Measurements from ENCODE around the gene PPT1.
A peak's percentile ranks its signal among the peaks of the same experiment; 100 is the strongest.

PPT1 gene

DNA sequence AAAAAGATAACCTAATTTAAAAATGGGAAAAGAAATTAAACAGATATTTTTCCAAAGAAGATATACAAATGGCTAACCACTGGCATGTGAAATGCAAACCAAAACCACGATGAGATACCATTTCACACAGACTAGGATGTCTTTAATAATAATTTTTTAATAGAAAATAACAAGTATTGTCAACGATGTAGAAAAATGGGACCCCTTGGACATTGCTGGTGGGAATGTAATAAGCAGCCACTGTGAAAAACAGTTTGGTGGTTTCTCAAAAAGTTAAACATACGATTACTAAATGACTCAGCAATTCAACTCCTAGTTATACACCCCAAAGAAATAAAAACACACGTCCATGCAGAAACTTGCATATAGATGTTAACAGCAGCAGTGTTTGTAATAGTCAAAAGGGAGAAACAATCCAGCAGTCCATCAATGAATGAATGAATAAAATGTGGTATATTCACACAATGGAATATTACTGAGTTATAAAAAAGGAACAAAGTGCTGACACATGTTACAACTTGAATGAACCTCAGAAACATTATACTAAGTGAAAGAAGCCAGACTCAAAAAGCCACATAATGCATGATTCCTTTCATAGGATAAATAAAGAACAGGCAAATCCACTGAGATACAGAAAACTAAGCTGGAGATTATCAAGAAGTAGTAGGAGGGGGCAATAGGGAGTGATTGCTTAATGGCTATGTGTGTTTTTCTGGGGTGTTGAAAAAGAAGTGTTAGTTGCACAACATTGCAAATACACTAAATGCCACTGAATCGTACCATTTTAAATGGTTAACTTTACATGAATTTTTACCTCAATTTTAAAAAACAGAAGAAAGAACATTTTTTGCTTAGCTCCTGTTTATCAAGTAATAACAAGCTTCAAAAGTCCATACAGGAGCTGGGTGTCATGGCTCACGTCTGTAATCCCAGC, 4.1 kb downstream of the PPT1 start:
- no peak for DNase-seq (ENCODE audit: low read depth)

DNA sequence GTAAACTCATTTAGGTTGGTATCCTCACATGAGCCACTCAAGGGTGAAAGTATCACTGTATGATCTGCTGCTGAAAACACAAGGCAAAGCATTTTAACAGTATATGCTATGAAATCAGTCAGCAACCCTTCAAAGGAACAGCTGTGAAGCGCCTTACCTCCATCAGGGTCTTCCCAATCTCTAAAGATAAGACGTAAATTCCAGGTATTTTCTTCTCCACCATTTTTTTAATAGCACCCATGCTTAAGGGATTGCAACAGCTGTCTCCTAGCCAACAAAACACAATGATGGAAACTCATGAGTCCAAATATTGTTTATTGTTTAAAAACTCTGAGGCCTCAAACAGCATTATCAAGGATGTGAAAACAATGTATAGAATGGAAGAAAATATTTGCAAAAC, 4.8 kb downstream of the PPT1 start:
- DNase-seq (ENCODE audit: low read depth), result no peak

DNA sequence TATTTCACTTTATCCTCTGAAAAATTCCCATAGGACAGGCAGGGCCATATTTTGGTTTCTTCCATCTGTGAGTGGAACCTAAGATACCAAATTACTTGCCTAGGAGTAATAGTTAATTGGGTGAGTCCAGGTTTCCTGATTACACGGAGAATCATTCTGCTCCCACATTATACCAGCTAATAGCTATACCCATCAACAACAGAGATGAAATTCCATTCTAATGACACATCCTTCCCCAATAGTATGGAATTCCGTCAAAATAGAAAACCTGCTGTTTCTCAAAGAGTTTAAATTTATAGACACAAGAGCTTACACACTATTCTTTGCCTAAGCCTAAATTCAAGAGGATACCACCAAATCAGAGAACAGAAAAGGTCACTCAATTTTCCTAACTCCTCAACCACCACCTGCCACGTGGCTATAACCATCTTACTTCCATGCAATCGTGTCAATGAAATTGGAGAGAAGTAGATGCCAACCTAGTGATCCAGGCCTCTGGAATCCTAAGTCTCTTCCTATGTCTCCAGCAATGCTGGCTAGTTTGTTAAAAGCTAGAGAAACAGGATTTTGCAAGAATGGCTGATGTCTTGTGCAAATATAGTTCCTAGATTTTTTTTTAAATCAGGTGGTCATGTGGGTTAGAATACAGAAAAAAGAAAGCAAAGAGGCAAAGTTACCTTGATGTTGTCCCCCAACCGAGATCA, 6.2 kb downstream of the PPT1 start:
- no peak for DNase-seq (ENCODE audit: low read depth)

DNA sequence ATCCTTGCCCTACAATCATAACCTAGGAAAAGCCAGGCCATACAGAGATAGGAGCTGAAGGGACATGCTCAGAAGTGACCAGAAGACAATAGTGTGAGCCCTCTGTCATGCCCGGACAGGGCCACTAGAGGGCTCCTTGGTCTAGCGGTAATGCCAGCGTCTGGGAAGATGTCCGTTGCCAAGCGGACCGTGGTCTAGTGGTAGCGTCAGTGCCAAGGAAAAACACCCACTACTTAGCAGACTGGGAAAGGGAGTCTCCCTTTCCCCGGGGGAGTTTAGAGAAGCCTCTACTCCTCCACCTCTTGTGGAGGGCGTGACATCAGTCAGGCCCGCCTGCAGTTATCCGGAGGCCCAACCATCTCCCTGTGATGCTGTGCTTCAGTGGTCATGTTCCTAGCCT, 12.3 kb downstream of the PPT1 start:
- peak; percentile 15 for DNase-seq (ENCODE audit: low read depth)

DNA sequence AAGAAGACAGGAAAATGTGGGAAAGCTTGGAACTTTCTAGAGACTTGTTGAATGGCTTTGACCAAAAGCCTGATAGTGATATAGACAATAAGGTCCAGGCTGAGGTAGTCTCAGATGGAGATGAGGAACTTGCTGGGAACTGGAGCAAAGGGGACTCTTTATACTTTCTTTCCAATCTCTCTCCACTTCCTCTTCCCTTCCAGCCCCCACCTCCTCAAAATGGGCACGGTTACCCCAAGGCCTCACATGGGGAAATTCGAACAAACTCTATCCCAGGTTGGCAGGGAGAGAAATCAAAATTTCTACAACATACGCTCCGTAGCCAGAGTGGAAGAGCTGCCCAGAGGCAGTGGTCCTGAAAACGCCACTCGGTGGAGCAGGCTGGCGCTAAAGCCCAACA, 15.2 kb downstream of the PPT1 start:
- no peak for DNase-seq (ENCODE audit: low read depth)

DNA sequence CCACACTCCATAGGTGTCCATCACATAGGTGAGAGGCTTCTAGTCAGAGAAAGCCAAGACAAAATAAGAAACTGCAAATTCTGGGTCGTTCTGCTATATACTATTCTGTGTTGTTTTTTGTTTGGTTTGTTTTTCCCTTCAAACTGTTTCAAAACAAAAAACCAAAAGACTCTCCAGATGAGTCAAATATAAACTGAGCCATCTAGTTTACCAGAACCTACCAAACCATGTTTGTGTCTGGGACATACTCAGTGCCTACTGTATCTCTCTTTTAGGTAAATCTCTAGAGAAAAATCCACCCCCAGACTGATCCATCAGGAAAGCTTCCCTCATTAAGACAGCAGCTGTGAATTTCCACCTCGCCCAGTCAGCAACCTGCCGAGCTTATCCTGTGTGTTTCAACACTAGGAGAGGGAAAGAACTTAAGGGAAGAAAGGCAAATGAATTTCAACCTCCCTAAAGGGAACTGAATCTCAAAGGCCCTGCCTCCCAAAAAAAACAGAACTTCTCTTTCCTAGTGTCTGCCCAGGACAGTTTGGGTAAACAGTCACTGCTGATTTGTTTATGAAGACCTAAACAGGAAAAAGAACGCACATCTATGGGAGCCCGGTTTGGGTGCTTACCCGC, 17.2 kb downstream of the PPT1 start:
- no peak for DNase-seq (ENCODE audit: low read depth)

DNA sequence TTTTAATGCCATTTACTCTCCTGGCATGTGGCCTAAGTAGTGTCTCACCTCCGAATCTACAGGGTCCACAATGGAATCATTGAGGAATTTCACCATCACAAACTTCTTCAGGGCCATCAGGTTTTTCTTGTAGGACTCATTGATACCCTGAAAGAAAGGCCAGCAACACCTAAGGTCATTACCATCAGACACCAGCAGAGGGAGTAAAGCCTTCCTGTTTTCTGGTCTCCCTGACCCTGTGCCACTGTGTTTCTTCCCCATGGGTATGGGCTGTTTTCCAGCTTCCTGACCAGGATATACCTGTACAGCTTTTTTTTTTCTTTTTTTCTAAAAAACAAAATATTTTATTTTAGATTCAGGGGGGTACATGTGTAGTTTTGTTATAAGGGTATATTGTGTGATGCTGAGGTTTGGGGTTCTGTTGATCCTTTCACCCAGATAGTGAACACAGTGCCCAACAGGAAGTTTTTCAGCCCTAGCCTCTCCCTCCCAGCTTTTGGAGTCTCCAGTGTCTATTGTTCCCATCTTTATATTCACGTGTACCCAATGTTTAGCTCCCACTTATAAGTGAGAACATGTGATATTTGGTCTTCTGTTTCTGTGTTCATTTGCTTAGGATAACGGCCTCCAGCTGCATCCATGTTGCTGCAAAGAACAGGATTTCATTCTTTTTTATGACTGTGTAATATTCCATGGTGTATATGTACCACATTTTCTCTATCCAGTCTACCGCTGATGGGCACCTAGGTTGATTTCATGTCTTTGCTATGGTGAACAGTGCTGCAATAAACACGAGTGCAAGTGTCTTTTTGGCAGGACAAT, 18.3 kb downstream of the PPT1 start:
- peak; percentile 9 for DNase-seq (ENCODE audit: low read depth)

DNA sequence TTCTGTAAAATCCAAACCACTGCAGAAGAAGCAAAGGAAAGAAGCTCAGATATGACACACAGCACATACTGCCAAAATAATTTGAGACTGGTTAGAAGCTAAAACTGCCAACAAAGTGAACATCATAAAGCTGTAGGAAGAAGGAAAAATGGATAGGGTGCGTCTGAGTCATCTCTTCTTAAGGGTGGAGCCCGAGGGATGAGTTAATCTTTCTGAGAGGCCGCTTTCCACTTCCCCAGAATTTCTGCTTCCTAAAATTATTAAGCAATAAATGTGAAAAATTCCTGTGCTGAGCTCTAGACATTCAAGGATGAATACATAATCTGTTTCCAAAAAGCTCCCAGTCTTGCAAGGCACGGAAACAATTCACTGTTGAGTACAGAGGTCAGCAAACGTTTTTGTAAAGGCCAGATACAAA, 20.1 kb downstream of the PPT1 start:
- DNase-seq (ENCODE audit: low read depth), result no peak

DNA sequence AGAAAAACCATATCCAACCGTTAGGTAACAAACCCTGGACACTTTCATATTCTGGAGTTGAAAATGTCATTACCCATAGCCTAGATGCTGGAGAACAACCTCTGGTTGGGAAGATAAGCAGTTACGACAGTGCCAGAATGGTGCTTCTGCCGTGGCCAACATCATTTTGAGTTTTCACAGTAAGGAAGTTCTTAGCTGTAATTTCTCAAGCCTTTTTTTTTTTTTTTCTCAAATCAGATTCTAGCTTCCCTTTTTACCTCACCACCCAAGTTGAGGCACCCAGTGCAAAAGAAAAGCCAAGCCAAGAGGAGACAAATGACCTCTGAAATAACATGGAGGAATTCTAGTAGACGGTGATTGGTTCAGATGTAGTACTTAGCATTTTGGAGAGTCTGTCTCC, 21.8 kb downstream of the PPT1 start:
- DNase-seq (ENCODE audit: low read depth), result no peak

DNA sequence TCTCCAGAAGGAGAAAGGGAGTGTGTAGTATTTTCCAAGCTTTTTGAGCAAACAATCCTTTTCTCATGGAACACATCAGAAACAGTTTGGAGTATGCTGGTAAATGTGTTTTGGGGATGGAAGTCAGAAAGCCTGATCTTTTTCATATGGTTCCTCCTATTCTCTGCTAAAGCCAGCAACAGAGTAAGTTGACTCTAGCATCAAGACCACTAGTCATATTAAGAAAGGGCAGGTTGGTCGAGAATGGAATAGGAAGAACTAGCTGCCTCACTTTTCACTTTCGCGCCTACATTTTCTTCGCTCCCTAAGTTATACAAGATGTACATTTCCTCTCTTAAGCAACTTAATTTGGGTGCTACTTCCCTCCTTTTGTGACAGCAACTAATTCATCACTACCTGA, 24.0 kb downstream of the PPT1 start:
- DNase-seq (ENCODE audit: low read depth), result no peak

DNA sequence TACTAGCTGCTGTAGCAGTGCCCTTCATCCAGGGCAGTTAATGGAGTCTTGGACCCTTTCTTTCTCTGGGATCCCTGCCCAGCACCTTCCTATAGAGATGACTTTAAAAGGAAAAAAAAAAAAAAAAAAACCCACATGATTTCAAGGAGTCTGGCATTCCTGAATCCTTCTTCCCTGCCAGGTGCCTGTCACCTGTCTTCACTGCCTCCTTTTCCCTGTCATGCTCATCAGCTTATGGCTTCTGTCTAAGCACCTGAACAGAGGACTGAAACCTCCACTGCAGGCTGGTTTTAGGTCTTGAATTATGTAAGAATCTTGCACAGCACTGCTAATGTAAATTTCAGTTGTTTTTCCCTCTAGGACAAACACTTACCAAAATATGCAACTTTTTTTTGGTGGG, 24.9 kb downstream of the PPT1 start:
- DNase-seq (ENCODE audit: low read depth), result no peak

DNA sequence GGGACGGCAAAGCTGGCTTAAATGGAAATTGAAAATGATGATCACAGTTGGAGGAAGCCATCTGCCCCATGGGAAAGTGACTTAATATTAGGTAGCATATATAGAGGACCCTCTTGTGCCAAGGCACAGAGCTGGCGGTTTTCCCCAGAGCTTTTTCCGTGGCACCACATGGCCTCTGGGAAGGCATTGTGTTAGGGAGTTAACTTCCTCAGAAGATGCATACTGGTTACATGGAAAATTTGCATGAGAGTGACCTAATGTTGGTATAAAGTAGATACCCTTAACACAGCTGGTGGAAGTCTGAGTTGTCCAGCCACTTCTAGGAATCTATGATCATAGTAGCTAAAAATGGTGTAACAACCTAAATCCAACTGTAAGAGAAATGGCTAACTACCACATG, 29.2 kb downstream of the PPT1 start:
- no peak for DNase-seq (ENCODE audit: low read depth)

DNA sequence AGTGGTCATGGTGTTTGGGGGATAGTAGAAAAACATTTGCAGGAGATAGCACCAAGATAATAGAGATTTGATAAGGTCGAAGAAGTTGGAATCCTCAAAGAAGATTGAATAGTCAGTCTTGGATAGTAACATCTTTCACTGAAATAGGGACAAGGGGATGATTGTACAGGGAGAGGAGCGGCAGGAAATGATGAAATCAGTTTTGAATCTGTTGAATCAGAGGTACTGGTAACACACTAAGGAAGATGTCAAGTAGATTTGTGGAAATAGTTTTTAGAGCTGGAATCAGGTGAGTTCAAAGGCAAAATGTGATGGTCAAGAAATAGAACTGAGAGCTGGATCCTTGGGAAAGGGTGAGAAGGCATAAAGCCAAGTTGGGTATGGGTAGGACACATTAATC, 30.0 kb downstream of the PPT1 start:
- no peak for DNase-seq (ENCODE audit: low read depth)

DNA sequence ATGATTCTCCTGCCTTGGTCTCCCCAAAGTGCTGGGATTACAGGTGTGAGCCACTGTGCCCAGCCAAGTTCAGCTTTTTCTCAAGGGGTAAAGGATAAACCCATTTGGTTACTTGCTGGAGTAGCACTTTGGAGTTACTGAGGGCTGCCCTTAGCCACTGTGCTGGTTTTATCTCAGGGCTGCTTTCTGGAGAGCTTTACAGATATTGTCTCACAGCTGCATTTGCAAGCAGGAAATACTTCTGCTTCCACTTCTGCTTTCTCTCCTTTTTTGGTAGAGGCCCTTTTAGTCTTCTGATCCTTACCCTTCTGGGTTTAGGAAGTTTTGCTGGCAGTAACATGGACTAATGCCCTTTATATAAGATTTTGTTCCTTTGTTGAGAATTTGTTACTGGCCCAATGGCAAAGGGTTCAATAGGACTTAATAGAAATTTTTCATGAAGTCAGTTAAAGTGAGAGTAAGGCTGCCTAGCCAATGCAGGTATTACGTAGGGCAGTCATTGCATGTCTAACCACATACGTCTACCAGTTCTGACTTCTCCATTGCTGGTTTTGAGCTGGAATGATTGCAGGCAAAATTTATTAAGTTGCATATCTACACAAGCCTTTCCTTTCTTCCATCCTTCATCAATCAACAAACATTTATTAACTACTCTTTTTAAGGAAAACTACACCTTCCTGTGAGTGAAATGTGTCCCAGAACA, 32.1 kb downstream of the PPT1 start:
- no peak for DNase-seq (ENCODE audit: low read depth)

DNA sequence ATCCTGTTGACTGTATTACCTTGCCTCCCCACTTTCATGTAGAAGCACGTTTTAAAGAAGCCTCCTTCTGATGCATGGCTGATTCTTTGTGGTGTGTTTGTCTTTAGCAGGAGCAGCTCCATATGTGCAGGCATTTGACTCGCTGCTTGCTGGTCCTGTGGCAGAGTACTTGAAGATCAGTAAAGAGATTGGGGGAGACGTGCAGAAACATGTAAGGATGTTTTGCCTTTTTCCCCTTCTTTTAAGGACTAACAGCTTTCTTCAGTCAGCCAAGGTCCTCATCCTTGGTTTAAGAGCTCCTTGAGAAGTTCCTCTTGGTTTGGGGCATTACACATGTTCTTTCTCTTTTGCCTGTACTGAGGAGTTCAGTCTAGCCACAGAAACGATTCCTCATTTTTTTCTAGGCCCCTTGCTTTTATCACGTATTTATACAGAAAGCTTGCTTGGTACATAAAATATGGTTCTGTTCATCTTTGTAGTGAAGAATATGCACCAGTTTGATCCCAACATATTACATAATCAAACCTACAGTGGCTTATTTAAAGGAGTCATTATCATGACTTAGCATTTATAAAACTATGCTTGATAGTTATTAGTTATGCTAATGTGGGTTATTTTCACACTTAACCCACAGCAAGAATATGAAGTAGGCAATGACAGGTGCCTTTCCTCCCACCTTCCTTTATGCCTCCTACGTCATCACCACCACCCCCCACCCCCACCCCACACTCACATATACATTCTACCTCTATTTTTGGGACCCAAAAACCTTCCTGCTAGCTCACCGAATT, 36.9 kb downstream of the PPT1 start:
- no peak for DNase-seq (ENCODE audit: low read depth)

DNA sequence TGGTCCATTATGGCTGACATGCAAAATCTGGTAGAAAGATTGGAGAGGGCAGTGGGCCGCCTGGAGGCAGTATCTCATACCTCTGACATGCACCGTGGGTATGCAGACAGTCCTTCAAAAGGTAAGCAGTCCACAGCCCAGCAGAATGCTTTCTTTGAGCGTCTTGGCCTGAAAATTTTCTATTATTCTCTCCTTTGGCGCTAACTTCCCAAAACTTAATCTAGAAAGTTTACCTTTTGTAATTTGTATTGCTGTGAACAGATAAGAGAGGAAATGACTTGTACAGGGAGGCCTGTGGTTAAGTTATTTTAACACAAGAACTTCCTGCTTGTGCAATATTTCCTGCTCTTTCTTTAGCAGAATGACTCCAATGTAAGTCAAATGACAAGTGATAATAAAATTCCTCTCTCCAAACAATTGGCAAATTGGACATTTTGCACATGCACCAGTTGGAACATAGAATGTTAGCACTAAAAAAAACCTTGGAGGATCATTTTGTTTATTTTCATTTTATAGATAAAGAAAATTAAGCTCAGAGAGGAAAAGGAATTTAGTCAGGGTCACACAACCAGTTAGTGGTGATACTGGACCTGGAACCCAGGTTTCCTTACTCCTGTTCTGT, 37.6 kb downstream of the PPT1 start:
- DNase-seq (ENCODE audit: low read depth), result no peak

DNA sequence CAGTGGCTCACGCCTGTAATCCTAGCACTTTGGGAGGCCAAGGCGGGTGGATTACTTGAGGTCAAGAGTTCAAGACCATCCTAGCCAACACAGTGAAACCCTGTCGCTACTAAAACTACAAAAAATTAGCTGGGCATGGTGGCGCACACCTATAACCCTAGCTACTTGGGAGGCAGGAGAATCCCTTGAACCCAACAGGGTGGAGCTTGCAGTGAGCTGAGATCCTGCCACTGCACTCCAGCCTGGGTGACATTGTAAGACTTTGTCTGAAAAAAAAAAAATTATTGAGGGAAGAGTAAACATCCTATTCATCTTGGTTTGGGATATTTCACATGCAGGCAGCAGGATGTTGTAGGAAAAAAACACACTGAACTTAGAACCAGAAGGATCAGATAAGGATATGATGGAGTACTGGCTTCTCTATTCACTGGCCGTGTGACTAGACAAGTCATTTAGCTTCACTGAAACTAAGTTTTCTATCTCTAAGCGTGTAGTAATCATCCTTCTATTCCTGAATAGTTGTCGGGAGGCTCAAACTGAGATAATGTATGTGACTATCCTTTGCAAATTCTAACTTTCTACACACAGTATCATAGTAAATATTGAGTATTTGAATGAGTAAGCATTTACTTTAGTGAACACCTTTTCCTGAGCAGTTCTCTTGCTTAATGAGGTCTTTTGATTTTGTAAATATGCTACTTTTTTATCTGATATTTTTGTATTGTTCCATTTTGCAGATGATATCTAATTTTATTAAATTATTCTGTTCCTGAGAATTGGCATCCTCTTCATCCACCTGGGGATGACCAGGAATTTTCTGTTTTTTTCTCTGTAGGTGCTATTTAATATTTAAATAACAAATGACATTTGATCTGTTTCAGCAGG, 38.4 kb downstream of the PPT1 start:
- no peak for DNase-seq (ENCODE audit: low read depth)

DNA sequence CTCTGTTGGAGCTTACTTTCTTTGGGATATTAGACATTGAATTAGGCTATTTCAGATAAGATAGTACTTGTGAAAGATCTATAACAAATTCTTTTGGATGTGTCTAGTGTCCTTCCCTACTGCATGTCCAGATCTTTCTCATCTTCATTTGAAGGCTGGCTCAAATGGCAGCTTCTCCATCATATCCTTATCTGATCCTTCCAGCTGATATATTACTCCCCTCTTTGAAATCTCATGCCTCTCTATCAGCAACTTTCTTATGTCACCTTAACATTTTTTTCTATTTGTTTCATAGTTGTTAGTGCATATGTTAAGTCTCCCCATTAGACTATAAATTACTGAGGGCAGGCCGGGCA, 39.0 kb downstream of the PPT1 start:
- DNase-seq (ENCODE audit: low read depth), result no peak

DNA sequence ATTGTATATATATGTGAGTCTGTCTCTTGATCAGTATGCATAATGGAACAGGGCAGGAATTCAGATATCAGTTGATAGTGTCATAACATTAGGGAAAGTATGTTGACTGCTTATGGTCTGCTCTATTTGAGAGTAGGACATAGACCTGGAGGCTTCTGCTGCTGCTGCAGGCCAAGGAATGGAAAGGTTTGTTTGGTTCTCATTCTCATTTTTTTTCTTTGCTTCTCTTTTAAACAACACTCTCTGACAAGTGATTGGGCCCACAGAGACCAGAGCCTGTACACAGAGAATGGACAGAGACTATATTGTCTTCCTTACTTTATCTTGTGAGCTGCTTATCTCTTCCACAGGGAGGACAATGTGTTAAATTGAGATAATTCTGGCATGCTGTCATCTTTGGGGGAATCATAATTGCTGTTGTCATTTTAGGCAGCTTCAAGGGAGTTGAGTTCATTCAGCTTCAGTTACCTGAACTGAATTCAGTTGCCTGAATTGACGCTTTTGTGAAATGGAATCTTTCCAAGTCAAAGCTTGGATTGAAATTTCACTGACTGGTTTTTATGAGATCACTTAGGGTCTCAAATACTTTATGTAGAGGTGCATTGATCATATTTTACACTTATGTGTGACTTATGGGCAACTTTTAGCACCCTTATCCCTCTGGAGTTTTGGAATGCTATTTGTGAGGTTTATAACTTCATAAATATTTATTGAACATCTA, 39.6 kb downstream of the PPT1 start:
- DNase-seq (ENCODE audit: low read depth), result no peak

All from activated T-helper 9 cell treated with anti-CD3 and anti-CD28 coated beads, Interleukin-2, amount 50 U/mL, for 16 hours (primary cell).